Measurements from ENCODE around the gene SERPINA9.
A peak's percentile ranks its signal among the peaks of the same experiment; 100 is the strongest.

The SERPINA9 gene

DNA sequence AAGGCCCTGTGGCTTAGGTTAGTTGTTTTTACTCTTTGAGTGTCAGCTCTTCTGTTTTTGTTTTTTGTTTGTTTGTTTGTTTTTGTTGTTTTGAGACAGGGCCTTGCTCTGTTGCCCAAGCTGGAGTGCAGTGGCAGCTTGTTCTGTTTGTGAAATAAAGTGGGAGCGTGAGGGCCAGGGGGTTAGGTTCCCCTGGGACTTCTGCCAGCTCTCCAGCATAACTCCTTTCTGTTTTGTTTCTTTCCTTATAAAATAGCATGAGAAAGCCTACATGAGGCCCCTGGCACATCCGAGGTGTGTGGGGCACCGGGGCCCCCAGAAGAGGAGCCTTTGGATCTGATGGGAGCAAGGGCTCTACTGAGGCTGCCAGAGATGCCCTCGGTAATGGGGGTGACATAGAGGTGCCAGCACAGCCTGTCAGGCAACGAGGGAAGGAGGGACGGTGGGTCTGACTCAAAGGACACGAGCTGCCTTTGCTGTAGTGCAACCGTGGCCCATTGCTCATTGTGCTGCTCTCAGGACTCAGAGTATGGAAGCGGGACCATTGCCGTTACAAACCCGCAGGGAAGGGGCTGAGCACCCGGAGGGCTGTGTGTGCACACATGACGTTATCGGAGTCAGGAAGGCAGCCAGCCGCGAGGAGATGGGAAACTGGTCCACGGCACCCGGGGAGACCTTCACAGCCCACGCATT lies 14.3 kb downstream of the SERPINA9 start:
- no peak for DNase-seq

DNA sequence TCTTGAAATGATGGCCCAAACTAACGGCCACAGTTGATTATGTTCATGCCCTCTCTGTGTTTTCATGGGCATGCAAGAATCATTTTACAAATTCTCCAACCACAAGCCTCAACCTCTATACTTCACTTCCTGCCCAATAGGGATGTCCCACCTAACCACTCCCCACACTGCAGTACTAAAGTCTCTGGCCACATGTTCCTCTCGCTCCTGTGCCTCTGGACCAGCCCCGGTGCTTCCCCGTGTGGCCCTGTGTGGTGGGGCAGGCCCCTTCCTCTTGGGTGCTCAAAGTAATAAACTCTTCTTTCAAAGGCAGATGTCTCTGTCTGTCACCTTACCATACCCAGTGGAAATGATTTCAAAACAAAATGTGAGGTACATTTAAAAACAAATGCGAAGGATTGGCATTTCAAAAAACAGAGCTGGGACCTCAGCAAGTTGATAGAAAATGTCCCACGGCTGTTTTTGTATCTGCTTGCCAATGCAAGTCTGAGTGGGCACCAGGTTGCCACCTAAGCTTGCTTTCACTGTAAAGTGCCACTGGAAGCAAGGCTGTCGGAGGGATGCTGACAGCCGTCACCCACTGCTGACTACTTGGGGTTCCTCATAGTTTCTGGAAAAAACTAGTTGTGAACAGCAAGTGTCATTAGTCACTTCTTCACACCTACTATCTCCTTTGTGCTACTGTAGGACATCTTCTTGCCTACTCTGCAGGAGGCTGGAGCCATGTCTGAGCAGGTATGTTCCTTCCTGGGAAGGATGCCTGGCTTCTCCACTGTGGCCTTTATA lies 15.2 kb downstream of the SERPINA9 start:
- no peak for DNase-seq

- DNase-seq = no peak
Measured at GRCh38 chr14:94458558-94459205, 17.3 kb downstream of the SERPINA9 start.

DNA sequence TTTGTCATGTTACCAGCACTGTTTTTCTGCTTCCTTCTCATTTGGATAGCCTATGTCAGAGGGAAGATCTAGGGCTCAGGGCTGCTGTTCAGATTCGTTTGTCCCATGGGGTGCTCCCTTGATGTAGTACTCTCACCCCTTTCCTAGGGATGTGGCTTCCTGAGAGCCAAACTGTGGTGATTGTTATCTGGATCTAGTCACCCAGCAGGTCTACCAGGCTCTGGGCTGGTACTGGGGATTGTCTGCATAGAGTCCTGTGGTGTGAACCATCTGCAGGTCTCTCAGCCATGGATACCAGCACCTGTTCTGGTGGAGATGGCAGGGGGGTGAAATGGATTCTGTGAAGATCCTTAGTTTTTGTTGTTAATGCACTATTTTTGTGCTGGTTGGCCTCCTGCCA lies 17.9 kb downstream of the SERPINA9 start:
- no peak for DNase-seq

GRCh38 chr14:94455928-94456327 lies 20.1 kb downstream of the SERPINA9 start:
- DNase-seq = no peak

DNA sequence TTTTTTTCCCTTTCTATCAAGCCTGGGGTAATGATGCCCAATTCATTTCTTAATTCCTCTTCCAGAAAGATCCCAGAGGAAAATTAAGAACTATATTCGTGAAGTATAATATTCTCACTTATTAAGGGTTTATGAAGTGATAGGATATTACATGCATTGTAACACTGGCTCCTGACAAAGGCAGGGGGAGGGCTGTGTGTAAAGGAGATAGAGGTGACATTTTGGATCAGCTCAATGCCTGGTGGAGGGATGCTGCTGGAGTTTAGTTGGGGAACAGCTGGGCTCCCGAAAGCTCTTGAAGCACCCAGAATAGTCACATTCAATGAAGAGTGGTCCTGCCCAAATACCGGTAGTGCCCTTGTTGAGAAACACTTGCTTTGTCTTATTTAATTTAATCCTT lies 24.2 kb downstream of the SERPINA9 start:
- DNase-seq = no peak

DNA sequence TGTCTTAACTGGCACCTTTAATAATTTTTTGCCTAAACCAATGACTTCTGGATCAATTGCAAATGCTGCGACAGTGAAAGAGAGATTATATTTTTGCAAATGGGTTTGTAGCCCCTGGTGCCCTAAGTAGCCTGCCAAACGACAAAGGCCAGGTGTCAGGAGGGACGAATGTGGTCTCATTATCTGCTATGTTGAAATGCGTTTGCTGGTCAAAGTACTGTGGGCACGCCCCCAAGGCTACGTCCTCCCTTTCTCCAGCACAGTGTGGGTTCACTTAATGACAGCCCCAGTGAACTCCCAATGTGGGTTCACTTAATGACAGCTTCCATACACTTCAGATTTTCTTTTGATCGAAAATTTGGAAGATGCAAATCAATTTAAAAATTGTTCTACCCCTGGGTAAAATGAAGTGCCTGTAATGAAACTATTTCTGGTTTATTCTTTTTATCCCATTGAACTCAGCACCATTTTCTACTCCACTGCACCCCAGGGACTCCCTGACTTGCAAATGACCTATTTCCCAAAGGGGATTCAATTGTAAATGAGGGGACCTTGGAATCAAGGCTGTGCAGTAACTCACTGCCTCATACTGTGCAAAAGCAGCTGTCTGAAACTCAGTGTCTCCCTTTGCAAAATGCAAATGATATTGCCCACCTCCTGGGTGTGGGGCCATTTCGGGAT lies 24.8 kb downstream of the SERPINA9 start:
- no peak for DNase-seq

GRCh38 chr14:94450722-94451090 lies 25.3 kb downstream of the SERPINA9 start:
- no peak for DNase-seq

DNA sequence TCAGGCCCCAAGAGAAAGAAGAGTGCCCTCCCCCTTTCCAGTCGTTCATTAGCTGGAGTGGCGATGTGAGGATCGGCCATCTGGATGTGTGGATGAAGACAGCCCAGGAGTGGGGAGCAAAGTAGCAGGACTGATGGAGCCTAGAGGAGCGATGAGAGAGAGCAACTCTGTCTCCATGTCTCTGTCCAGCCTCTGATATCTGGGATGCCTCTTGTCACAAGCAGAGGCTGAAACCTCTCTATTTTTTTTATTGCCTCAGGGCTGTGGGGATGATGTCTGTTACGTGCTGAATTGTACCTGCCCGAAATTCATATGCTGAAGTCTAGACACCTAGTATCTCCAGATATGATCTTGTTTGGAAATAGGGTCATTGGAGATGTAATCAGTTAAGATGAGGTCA lies 26.1 kb downstream of the SERPINA9 start:
- DNase-seq = no peak

DNA sequence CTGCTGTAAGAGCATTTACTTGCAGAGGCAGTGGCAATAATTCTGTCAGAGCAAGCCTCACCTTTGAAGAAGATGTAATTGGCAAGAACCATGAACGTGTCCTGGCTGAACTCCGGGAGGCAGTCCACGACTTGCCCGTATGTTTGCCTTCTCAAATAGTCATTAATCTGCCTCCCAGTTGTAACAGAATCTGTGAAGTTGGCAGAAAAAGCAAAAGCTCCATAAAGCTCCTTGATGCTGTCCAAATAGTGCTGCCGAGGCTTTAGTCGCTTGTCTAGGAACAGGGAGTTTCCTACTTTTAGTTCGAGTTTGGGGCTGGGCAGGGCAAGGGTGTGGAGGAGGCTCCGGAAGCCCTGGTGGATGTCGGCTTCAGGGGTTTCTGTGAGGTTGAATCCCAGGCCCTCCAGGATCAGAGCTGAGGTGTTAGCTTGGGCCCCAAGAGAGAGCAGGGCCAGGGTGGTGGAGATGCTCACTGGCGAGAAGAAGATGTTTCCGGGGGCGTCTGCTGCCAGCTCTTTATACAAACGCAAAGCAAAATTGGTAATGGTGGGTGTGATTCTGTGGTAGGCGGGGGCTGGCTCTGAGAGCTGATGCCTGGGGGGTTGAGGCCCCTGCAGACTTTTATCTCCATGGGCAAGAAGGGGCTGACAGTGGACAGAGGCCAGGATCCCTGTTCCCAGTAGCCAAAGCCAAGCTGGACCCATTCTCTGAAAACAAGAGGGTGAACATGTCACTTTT lies 27.8 kb downstream of the SERPINA9 start:
- no peak for DNase-seq

GRCh38 chr14:94447206-94447605 lies 28.8 kb downstream of the SERPINA9 start:
- DNase-seq = no peak

GRCh38 chr14:94446126-94446525 lies 29.9 kb downstream of the SERPINA9 start:
- no peak for DNase-seq

DNA sequence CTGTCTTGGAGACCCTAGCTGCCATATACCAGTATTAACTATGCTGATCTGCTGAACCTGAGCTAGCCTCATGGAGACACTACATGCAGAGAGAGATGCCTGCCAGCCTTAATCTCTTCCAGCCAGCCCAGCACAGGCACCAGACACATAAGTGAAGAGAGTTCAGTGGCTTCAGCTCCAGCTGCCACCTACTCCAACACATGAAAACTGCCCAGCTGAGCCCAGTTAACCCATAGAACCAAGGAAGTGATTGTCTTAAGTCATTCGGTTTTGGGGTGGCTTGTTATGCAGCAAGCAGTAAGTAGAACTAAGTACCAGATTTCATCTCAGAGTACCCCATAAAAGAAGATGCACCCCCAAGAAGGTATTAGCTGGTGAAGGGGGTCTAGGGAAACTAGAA lies 31.0 kb downstream of the SERPINA9 start:
- no peak for DNase-seq

- DNase-seq = no peak
Measured at GRCh38 chr14:94441531-94442205, 34.3 kb downstream of the SERPINA9 start.

GRCh38 chr14:94441130-94441529 lies 34.9 kb downstream of the SERPINA9 start:
- no peak for DNase-seq

GRCh38 chr14:94439453-94440057 lies 36.4 kb downstream of the SERPINA9 start:
- DNase-seq = no peak

DNA sequence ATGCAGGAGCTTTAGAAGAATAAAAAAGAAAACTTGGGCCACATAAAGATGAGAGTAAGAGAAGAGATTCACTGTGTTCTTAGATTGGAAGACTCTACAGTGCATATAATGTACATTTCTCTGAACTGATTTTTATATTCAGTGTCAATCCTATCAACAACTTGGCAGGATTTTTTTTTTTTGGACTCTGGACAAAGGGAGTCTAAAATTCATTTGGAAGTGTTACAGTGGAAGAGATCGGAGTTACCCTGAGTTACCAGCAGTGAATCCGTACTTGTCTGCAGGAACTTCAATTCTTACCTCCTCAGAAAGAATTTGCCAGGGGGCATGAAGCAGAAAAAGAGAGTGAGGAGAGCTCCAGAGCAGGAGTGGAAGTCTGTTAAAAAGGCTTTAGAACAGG lies 47.4 kb downstream of the SERPINA9 start:
- DNase-seq = no peak

DNA sequence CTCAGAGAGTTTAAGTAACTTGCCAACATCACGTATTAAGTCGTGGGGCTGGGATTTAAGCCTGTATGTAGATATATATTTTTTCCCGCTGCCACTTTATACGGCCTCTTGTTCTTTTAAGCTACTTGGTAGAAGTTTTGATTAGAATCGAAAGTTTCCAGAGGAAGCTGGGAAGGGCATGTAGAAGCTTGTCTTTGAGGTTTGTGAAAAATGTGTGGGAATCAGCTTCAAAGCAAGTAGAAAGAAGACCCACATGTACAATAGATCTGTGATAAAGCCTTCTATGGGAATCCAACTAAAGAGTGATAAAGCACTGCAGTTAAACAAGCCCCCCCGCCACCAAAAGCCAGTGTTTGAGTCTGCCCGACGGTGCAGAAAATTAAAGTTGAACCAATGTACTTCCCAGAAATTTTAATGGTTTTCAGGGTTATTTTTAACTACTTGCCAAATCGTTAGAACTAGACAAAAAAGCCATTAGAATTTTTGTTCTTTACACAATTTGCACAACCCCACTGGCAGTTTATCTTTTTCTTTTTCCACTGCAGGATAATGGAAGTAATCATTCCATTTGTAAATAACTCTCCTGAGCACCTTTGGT lies 48.9 kb downstream of the SERPINA9 start:
- DNase-seq = no peak

- DNase-seq = no peak
Measured at GRCh38 chr14:94426526-94426925, 49.5 kb downstream of the SERPINA9 start.

DNA sequence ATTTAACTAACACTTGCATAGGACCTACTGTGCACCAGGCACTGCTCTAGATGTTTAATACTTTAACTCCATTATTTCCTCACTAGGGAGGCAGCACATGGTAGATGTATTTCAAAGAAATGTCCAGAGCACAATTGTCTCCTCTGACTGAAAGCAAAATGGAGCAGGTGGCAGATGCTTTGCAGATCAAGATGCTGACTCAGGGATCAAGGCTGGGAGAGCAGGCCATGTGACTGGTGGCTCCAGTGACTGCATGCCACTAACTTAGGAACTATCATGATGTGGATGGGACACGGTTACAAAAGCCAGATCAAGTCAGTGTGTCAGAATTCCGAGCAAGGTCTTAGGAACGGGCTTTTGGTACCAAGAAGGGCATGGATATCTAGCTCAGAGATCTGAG lies 51.6 kb downstream of the SERPINA9 start:
- DNase-seq = no peak

DNA sequence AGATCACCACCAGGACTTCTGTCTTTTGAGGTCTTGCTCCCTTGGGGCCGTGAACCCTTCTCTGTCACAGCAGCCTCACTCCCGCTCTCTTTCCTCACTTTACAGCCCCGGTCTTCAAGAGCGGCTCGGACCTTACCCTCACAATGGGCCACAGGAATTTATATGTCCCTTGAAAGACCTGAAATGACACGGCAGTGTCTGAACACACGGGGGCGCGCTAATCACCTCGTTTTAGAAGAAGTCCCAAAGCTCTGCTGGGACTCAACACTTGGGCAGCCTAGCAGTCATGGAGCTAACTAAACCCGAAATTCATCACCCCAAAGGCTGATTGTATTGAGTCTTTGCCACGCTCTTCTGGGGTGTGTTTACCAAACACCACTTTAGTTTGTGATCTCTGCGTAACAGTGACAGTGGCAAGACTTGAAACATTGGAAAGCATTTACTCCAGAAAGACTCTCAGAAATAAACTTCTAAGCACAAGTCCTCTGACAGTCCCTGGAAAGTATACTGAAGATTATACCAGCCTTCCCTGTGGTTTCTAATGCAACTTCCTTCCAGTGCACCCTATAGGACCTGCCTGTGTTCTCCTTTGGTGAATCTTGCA lies 52.4 kb downstream of the SERPINA9 start:
- DNase-seq = peak; percentile 80
